Colon (tissue), 2 donors: ENCODE data around the gene INPP5K.

ENCODE experiments used
- FAIRE-seq: peaks from 2 replicates; lab custom pipeline; 2012; peaks lifted over from hg19 to GRCh38; lab: Jason Lieb, UNC
- donor health status: control.
- donor health status: control.

Gene INPP5K

GRCh38 chr17:1485423-1486376 is 30.7 kb downstream of the INPP5K start:
- no peak for FAIRE-seq

- FAIRE-seq, result no peak
These were observed 31.6 kb downstream of the INPP5K start for GRCh38 chr17:1484676-1485422.

- no peak for FAIRE-seq
These were observed 32.3 kb downstream of the INPP5K start for GRCh38 chr17:1484060-1484535.

- no peak for FAIRE-seq
These were observed 33.7 kb downstream of the INPP5K start for GRCh38 chr17:1482680-1483079.

GRCh38 chr17:1481736-1482135 is 34.7 kb downstream of the INPP5K start:
- FAIRE-seq, result no peak

- FAIRE-seq, result no peak
These were observed 35.5 kb downstream of the INPP5K start for GRCh38 chr17:1480747-1481465.

GRCh38 chr17:1478418-1478817 is 38.0 kb downstream of the INPP5K start:
- FAIRE-seq, result no peak

- FAIRE-seq, result no peak
These were observed 41.0 kb downstream of the INPP5K start for GRCh38 chr17:1475321-1475854.

- FAIRE-seq, result no peak
These were observed 41.8 kb downstream of the INPP5K start for GRCh38 chr17:1474402-1475189.

- FAIRE-seq, result no peak
These were observed 42.6 kb downstream of the INPP5K start for GRCh38 chr17:1473841-1474240.

- FAIRE-seq, result no peak
These were observed 43.2 kb downstream of the INPP5K start for GRCh38 chr17:1473170-1473569.

GRCh38 chr17:1471911-1472821 is 44.2 kb downstream of the INPP5K start:
- no peak for FAIRE-seq

GRCh38 chr17:1471490-1471889 is 44.9 kb downstream of the INPP5K start:
- no peak for FAIRE-seq

- no peak for FAIRE-seq
These were observed 45.5 kb downstream of the INPP5K start for GRCh38 chr17:1470755-1471462.

- FAIRE-seq, result no peak
These were observed 46.2 kb downstream of the INPP5K start for GRCh38 chr17:1470071-1470754.

- no peak for FAIRE-seq
These were observed 47.1 kb downstream of the INPP5K start for GRCh38 chr17:1469231-1469852.

GRCh38 chr17:1467898-1468492 is 48.4 kb downstream of the INPP5K start:
- FAIRE-seq, result no peak

- FAIRE-seq, result no peak
These were observed 49.2 kb downstream of the INPP5K start for GRCh38 chr17:1467258-1467657.
